MCF 10A (cell line): ENCODE measurements around the gene SPAG6. TPM values are rescaled to one million over a fixed set of nuclear protein-coding genes. Genes with fewer than 3 reads are reported as not detected.

ENCODE experiments used
- BruUV-seq: library from RNA; stranded (reverse); fragments of 400-500 nt; replicated peaks from 2 replicates; lab custom pipeline; 2021; lab: Mats Ljungman, UMichigan
- CTCF ChIA-PET: fragments of 300-600 bp; sonication (Branson Sonifier 250); formaldehyde crosslinking; extraction: SDS; loops from one replicate; lab custom pipeline; 2021; ENCODE audit warnings: antibody characterized with exemption, inconsistent platforms; lab: Yijun Ruan, JAX
- POLR2A ChIA-PET: fragments of 300-600, 350-650 bp; sonication (Branson Sonifier 250); formaldehyde crosslinking; extraction: SDS; loops from one replicate; lab custom pipeline; 2020; ENCODE audit warnings: antibody characterized with exemption, inconsistent platforms; lab: Yijun Ruan, JAX
- DNase-seq: peaks from one replicate; pipeline ENCODE4 v3.0.0-alpha.2; 2018; ENCODE audit not compliant: unreplicated experiment
- H3K27ac Mint-ChIP-seq: one replicate; pipeline ENCODE4 v1.8.0; 2022; ENCODE audit warnings: mild to moderate bottlenecking, low read depth, mixed read lengths; ENCODE audit not compliant: unreplicated experiment
- H3K27me3 Mint-ChIP-seq: one replicate; pipeline ENCODE4 v1.8.0; 2022; ENCODE audit warnings: mixed read lengths; ENCODE audit not compliant: insufficient read depth, unreplicated experiment
- H3K36me3 Mint-ChIP-seq: one replicate; pipeline ENCODE4 v1.8.0; 2022; ENCODE audit warnings: mild to moderate bottlenecking, moderate library complexity, mixed read lengths; ENCODE audit not compliant: insufficient read depth, unreplicated experiment
- H3K4me1 Mint-ChIP-seq: one replicate; pipeline ENCODE4 v1.8.0; 2022; ENCODE audit warnings: mixed read lengths; ENCODE audit not compliant: insufficient read depth, unreplicated experiment
- H3K4me3 Mint-ChIP-seq: one replicate; pipeline ENCODE4 v1.8.0; 2022; ENCODE audit warnings: mild to moderate bottlenecking, moderate library complexity, mixed read lengths; ENCODE audit not compliant: unreplicated experiment
- H3K9me3 Mint-ChIP-seq: one replicate; pipeline ENCODE4 v1.8.0; 2022; ENCODE audit warnings: mixed read lengths; ENCODE audit not compliant: unreplicated experiment
- CTCF ChIP-seq: fragments of 200-600 bp; IDR thresholded peaks from one replicate; pipeline ENCODE4 v1.8.0; 2022; ENCODE audit warnings: antibody characterized with exemption, mild to moderate bottlenecking; ENCODE audit not compliant: unreplicated experiment
- intact Hi-C: fragments of 100-400 bp; cut with micrococcal nuclease; formaldehyde crosslinking; loops from 2 replicates; pipeline ENCODE4 v1.14.1; 2022
- total RNA-seq: library from RNA; stranded (reverse); gene quantifications from 2 replicates; pipeline ENCODE4 v1.2.3, GENCODE V29; 2022

Gene SPAG6
- total RNA-seq, 1 experiment from 2014 or later, result not detected

- intact Hi-C loops, result no loop called here
- H3K4me1 Mint-ChIP-seq, result no peaks in the 10 kb centered on the region
- no peak for DNase-seq
- no peak overlapping the region for H3K27ac Mint-ChIP-seq
- H3K27me3 Mint-ChIP-seq, result no peaks in the 10 kb centered on the region
- no TSS peak for BruUV-seq
- ChIA-PET POLR2A (no interaction called here), CTCF (no interaction called here)
- H3K9me3 Mint-ChIP-seq, result no peaks in the 10 kb centered on the region
- peaks cover 4% of the 10 kb centered on the region for H3K36me3 Mint-ChIP-seq
- no peak for TF ChIP-seq CTCF
- no peak overlapping the region for H3K4me3 Mint-ChIP-seq
Measured at GRCh38 chr10:22456486-22456885, 111.2 kb downstream of the SPAG6 start.

- CTCF ChIA-PET, result no interaction called here
- Mint-ChIP-seq H3K36me3 (peaks cover 4% of the 10 kb centered on the region), H3K4me1 (no peaks in the 10 kb centered on the region), H3K9me3 (no peaks in the 10 kb centered on the region), H3K4me3 (no peak overlapping the region), H3K27ac (no peak overlapping the region), H3K27me3 (no peaks in the 10 kb centered on the region)
- intact Hi-C loops, result no loop called here
- TF ChIP-seq CTCF, result no peak
- no peak for DNase-seq
- POLR2A ChIA-PET, result no interaction called here
- no TSS peak for BruUV-seq
Measured at GRCh38 chr10:22458272-22459038, 113.2 kb downstream of the SPAG6 start.

GRCh38 chr10:22459496-22459895, 114.2 kb downstream of the SPAG6 start:
- Mint-ChIP-seq H3K27me3 (no peaks in the 10 kb centered on the region), H3K36me3 (peaks cover 4% of the 10 kb centered on the region), H3K4me3 (no peak overlapping the region), H3K27ac (no peak overlapping the region), H3K9me3 (no peaks in the 10 kb centered on the region), H3K4me1 (no peaks in the 10 kb centered on the region)
- no peak for DNase-seq
- intact Hi-C loops, result no loop called here
- BruUV-seq, result no TSS peak
- CTCF ChIA-PET, result interaction anchor here (0.7 kb wide), 1 partner anchor 10 kb away, joined by 4 read pairs; no protein-coding TSS in a partner anchor
- TF ChIP-seq CTCF, result no peak
- POLR2A ChIA-PET, result no interaction called here

GRCh38 chr10:22460101-22460500, 114.8 kb downstream of the SPAG6 start:
- H3K4me3 Mint-ChIP-seq, result no peak overlapping the region
- CTCF ChIA-PET, result interaction anchor here (0.6 kb wide), 1 partner anchor 467 kb away, joined by 3 read pairs; no protein-coding TSS in a partner anchor
- H3K9me3 Mint-ChIP-seq, result no peaks in the 10 kb centered on the region
- no peak for TF ChIP-seq CTCF
- intact Hi-C loops, result no loop called here
- no peaks in the 10 kb centered on the region for H3K4me1 Mint-ChIP-seq
- POLR2A ChIA-PET, result interaction anchor here (0.7 to 1.7 kb wide), 3 partner anchors 10 to 1039 kb away, joined by 3 to 5 read pairs (median 4); no protein-coding TSS in a partner anchor
- H3K27me3 Mint-ChIP-seq, result no peaks in the 10 kb centered on the region
- H3K27ac Mint-ChIP-seq, result no peak overlapping the region
- DNase-seq, result no peak
- BruUV-seq, result no TSS peak
- H3K36me3 Mint-ChIP-seq, result peaks cover 4% of the 10 kb centered on the region
